DOHH2 (cell line): ENCODE data around the gene CTCF.

ENCODE experiments used
- H3F3A ChIP-seq: fragments of 200-600 bp; sonication (generic), shearing (Covaris generic); 2 replicates; pipeline ENCODE4 v1.6.0; 2016; ENCODE audit warnings: antibody characterized with exemption, mild to moderate bottlenecking; ENCODE audit not compliant: control insufficient read depth, insufficient read depth
- H3K27ac ChIP-seq: fragments of 200-600 bp; sonication (generic); 2 replicates; pipeline ENCODE4 v1.5.1; 2014; ENCODE audit warnings: low read depth, mild to moderate bottlenecking, low read length, moderate library complexity
- H3K27me3 ChIP-seq: fragments of 200-600 bp; sonication (generic); 2 replicates; pipeline ENCODE4 v1.6.1; 2014; ENCODE audit warnings: mild to moderate bottlenecking, low read length, mixed read lengths; ENCODE audit not compliant: control insufficient read depth
- H3K36me3 ChIP-seq: fragments of 200-600 bp; sonication (generic); 2 replicates; pipeline ENCODE4 v1.6.1; 2014; ENCODE audit warnings: mild to moderate bottlenecking, low read length, moderate library complexity, mixed read lengths; ENCODE audit not compliant: control insufficient read depth
- H3K4me1 ChIP-seq: fragments of 200-600 bp; sonication (generic); 2 replicates; pipeline ENCODE4 v1.6.1; 2014; ENCODE audit warnings: mild to moderate bottlenecking, low read length, mixed read lengths; ENCODE audit not compliant: control insufficient read depth
- H3K4me2 ChIP-seq: fragments of 200-600 bp; sonication (generic); 2 replicates; pipeline ENCODE4 v1.6.0; 2014; ENCODE audit warnings: mild to moderate bottlenecking, low read length, moderate library complexity
- H3K4me3 ChIP-seq: fragments of 200-600 bp; sonication (generic); 2 replicates; pipeline ENCODE4 v1.5.1; 2014; ENCODE audit warnings: mild to moderate bottlenecking, low read length, mixed read lengths
- H3K79me2 ChIP-seq: fragments of 200-600 bp; sonication (generic); 2 replicates; pipeline ENCODE4 v1.6.1; 2014; ENCODE audit warnings: mild to moderate bottlenecking, low read length, mixed read lengths; ENCODE audit not compliant: control insufficient read depth
- H3K9me2 ChIP-seq: fragments of 200-600 bp; sonication (generic); replicated peaks from 2 replicates; pipeline ENCODE4 v1.6.1; 2014; ENCODE audit warnings: mild to moderate bottlenecking, low read length, mixed read lengths; ENCODE audit not compliant: control insufficient read depth
- H3K9me3 ChIP-seq: fragments of 200-600 bp; sonication (generic); 2 replicates; pipeline ENCODE4 v1.6.1; 2014; ENCODE audit warnings: antibody characterized with exemption, low read length, mixed read lengths; ENCODE audit not compliant: control insufficient read depth, insufficient read depth
- H4K20me1 ChIP-seq: fragments of 200-600 bp; sonication (generic); 2 replicates; pipeline ENCODE4 v1.6.0; 2014; ENCODE audit warnings: low read depth, mild to moderate bottlenecking, antibody characterized with exemption, low read length, moderate library complexity; ENCODE audit not compliant: control insufficient read depth, insufficient read depth
- CTCF ChIP-seq: fragments of 200-600 bp; sonication (generic); IDR thresholded peaks from one replicate; pipeline ENCODE4 v1.5.1; 2014; ENCODE audit warnings: antibody characterized with exemption, mild to moderate bottlenecking, low read depth, low read length; ENCODE audit not compliant: poor library complexity, severe bottlenecking
- EZH2phosphoT487 ChIP-seq: fragments of 200-600 bp; sonication (generic); IDR thresholded peaks from 2 replicates; pipeline ENCODE4 v1.6.1; 2017; ENCODE audit warnings: borderline replicate concordance, mild to moderate bottlenecking, antibody characterized with exemption, low read length, moderate library complexity, mixed read lengths

CTCF gene

GRCh38 chr16:67538666-67539101, 23.6 kb upstream of the CTCF start:
- no peak for TF ChIP-seq CTCF
- Histone ChIP-seq H4K20me1 (no peaks in the 10 kb centered on the region; the same call in 1 of the 2 replicates), H3K4me2 (peak overlapping the region; percentile 97), H3K27me3 (peaks cover 26% of the 10 kb centered on the region), H3K79me2 (no peaks in the 10 kb centered on the region), H3K4me1 (peaks cover 57% of the 10 kb centered on the region), H3K9me2 (no peaks in the 10 kb centered on the region), H3K4me3 (peak overlapping the region; percentile 82), H3K27ac (no peak overlapping the region), H3F3A (peaks cover 14% of the 10 kb centered on the region), H3K36me3 (peaks cover 26% of the 10 kb centered on the region), H3K9me3 (no peaks in the 10 kb centered on the region)

GRCh38 chr16:67539271-67539670, 23.1 kb upstream of the CTCF start:
- Histone ChIP-seq H3K79me2 (no peaks in the 10 kb centered on the region), H3K27ac (no peak overlapping the region), H4K20me1 (no peaks in the 10 kb centered on the region; the same call in 1 of the 2 replicates), H3K9me2 (no peaks in the 10 kb centered on the region), H3K4me1 (peaks cover 59% of the 10 kb centered on the region), H3K4me3 (no peak overlapping the region), H3F3A (peaks cover 14% of the 10 kb centered on the region), H3K27me3 (peaks cover 26% of the 10 kb centered on the region), H3K4me2 (0 out of 2 replicates have a peak overlapping the region, but pooled peaks have one; percentile 97), H3K36me3 (peaks cover 28% of the 10 kb centered on the region), H3K9me3 (no peaks in the 10 kb centered on the region)
- TF ChIP-seq CTCF: no peak
- TF ChIP-seq EZH2phosphoT487: no peak

GRCh38 chr16:67539691-67540635, 22.4 kb upstream of the CTCF start:
- Histone ChIP-seq H4K20me1 (no peaks in the 10 kb centered on the region; the same call in 1 of the 2 replicates), H3K4me2 (no peak overlapping the region), H3K9me2 (no peaks in the 10 kb centered on the region), H3F3A (peaks cover 10% of the 10 kb centered on the region), H3K79me2 (no peaks in the 10 kb centered on the region), H3K4me1 (peaks cover 62% of the 10 kb centered on the region), H3K9me3 (no peaks in the 10 kb centered on the region), H3K36me3 (peaks cover 35% of the 10 kb centered on the region), H3K4me3 (no peak overlapping the region), H3K27me3 (peaks cover 26% of the 10 kb centered on the region), H3K27ac (no peak overlapping the region)
- no peak for TF ChIP-seq EZH2phosphoT487
- no peak for TF ChIP-seq CTCF
